ENCODE results near the gene PSMC6. TPM values are rescaled to one million over a fixed set of nuclear protein-coding genes. Genes with fewer than 3 reads are reported as not detected.
A peak's percentile ranks its signal among the peaks of the same experiment; 100 is the strongest.

PSMC6 gene
- total and polyA plus RNA-seq, 2 of the 13 experiments (the other 11 are each of a cell fraction or from before 2014, with no cell fraction given), result 90.0 to 210 TPM

GRCh38 chr14:52694761-52695480 is 12.1 kb upstream of the PSMC6 start (continued):
- TF ChIP-seq ZNF282 (IDR thresholded peaks at IDR 0.05; ENCODE audit: partially characterized antibody), result no peak
- TF ChIP-seq CBX5 (CRISPR knock-in tag; IDR thresholded peaks at IDR 0.05; ENCODE audit: borderline replicate concordance), result no peak
- no peak for TF ChIP-seq SMC3 (IDR thresholded peaks at IDR 0.05; ENCODE audit: low read length)
- TF ChIP-seq GPBP1L1 (CRISPR knock-in tag; IDR thresholded peaks at IDR 0.05), result no peak
- TF ChIP-seq ZNF737 (CRISPR knock-in tag; IDR thresholded peaks at IDR 0.05; ENCODE audit: borderline replicate concordance), result peak; percentile 72
- no peak for TF ChIP-seq MIER2 (CRISPR knock-in tag; IDR thresholded peaks at IDR 0.05)
- no peak for TF ChIP-seq BATF2 (CRISPR knock-in tag; IDR thresholded peaks at IDR 0.05)
- TF ChIP-seq DPF2 (CRISPR knock-in tag; IDR thresholded peaks at IDR 0.05; ENCODE audit: borderline replicate concordance, low read depth), result no peak
- TF ChIP-seq HOXD1 (CRISPR knock-in tag; IDR thresholded peaks at IDR 0.05), result no peak
- TF ChIP-seq ZBTB49 (CRISPR knock-in tag; IDR thresholded peaks at IDR 0.05; ENCODE audit: borderline replicate concordance), result no peak
- TF ChIP-seq ZNF891 (CRISPR knock-in tag; IDR thresholded peaks at IDR 0.05), result peak; percentile 65; the same call in 1 of the 2 replicates
- no peak; the same call in 1 of the 2 replicates for TF ChIP-seq MXD1 (CRISPR knock-in tag; IDR thresholded peaks at IDR 0.05)
- peak; percentile 70 for TF ChIP-seq KDM2A (CRISPR knock-in tag; IDR thresholded peaks at IDR 0.05; ENCODE audit: borderline replicate concordance, low read depth)
- TF ChIP-seq ZNF547 (CRISPR knock-in tag; IDR thresholded peaks at IDR 0.05), result no peak
- no peak for TF ChIP-seq SMAD9 (CRISPR knock-in tag; IDR thresholded peaks at IDR 0.05)
- TF ChIP-seq MAFK (conservative IDR thresholded peaks at IDR 0.05 in 1 of 2, IDR thresholded peaks at IDR 0.05 in 1 of 2; ENCODE audit: low read length in 2 of 2), result no peak
- no peak for TF ChIP-seq ZNF33A (CRISPR knock-in tag; IDR thresholded peaks at IDR 0.05; ENCODE audit: borderline replicate concordance)
- no peak for TF ChIP-seq PRDM10 (CRISPR knock-in tag; IDR thresholded peaks at IDR 0.05; ENCODE audit: low read depth)
- no peak; the same call in 1 of the 2 replicates for TF ChIP-seq ZNF558 (CRISPR knock-in tag; IDR thresholded peaks at IDR 0.05; ENCODE audit: borderline replicate concordance)

Measured in HepG2 (cell line).